ENCODE measurements around the gene LPCAT1. TPM values are rescaled to one million over a fixed set of nuclear protein-coding genes. Genes with fewer than 3 reads are reported as not detected.
A peak's percentile ranks its signal among the peaks of the same experiment; 100 is the strongest.
"Not testable (repeated sequence)": the region's sequence is repeated elsewhere in the genome, so short reads cannot be mapped to it uniquely, and the experiment has no call there.

The LPCAT1 gene
- total RNA-seq, 1 donor from 2014 or later, result 18.7 TPM

DNA sequence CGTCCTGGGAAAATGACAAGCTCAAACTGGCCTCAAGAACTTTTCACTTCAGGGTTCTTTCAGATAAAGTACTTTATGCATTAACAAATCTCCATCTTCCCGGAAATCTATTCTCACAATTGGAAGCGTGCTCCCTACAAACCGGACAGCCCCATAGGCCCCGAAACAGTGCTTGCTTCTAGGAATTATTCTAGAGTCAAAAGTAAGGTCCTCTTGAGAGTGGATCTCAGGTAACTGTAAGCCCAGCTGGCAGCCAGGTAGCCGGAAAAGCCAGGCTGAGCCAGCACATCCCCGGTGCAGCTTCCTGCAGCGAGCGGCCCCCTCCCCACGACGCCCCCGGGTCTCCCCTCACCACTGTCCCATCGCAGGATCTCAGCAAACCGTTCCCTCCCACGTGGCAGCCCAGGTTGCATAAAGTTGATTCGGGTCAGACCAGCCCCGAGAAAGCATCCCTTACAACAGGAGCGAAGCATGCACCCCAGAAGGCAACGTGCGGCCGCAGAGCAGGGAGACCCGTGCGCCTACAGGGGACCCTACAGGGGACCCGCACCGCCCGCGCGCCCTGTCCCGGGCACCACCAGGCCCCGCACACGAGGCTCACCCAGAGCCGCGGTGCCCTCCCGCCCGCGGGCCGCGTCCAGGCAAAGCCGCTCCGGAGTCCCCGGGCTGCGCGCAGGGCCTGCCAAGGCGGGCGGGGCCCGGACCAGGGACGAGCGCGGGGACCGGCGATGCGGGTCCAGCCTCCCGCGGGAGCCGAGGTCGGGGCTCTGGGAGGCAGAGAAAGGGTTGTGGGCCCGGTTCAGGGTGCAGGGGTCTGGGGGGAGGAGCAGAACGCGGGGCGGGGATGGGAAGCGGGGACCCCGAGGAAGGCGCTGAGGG, 920 bp downstream of the LPCAT1 start:
- peak in 1 of 2 donors; percentile 28 for DNase-seq (ENCODE audit: low read depth in 2 of 2)

DNA sequence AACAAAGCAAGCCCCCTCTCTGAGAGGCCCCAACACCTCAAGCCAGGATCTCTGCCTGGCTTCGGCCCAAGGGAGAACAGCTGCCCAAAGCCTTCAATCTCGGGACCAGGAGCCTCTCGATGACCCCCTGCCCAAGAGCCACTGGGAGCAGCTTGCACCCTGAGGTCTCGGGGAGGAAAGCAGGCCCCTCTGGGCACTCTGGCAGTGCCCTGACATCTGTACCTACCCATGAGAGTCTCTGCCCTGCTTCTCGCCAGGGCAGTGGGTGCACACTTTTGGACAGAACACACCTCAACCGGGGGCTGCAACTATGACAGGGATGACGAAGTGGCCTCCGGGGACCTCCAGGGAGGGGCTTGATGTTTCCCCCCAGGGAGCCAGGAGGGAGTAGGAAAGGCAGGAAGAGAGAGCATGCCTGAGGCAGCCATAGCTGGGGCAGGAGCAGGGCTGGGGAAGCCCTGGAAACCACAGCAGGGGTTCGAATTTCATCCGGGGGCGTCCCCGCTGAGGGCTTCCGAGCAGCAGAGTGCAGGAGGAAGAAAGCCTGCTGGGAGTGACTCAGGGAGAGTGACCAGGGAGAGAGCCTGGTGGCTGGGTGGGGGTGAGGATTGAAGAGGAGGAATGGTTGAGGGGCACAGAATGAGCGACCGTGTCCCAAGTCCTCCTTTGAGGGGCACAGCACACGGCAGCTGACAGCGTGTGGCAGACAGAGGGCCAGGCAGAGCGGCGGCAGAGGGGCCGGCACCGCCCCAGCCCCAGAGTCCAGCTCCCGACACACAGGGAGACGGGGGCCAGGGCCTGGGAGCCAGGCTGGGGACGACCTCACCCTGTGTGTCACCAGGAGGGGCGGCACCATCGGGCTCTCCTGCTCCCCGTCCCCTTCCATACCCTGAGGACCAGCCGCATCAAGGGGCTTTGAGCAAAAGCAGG, 1.8 kb downstream of the LPCAT1 start:
- DNase-seq (ENCODE audit: low read depth in 2 of 2), result no peak

DNA sequence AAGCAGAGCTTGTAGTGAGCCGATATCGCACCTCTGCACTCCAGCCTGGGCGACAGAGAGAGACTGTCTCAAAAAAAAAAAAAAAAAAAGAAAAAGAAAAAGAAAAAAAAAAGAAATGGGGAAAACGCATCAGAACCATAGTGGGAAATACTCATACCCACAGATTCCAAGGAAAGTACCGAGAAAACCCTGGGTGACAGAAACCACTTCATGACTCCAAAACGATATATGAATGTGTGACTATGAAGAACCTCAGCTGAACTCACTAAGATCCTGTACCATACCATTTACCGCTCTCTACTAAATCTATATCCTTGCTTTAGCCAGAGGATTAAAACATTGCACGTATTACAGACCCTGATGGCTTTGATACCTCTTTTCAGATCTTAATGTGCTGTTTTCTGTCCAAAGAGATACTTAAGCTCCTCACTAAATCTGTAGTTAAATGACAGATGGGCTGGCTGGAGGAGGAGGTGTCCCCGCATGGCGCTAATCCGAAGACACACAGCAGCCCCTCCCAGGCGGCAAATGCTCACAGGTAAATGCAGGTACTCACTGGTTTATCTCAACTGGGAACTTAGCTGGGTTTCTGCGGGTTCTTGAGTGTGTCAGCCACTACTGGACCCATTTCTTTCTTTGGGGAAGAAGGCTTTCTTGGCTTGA, 2.8 kb downstream of the LPCAT1 start:
- DNase-seq (ENCODE audit: low read depth in 2 of 2), result no peak

DNA sequence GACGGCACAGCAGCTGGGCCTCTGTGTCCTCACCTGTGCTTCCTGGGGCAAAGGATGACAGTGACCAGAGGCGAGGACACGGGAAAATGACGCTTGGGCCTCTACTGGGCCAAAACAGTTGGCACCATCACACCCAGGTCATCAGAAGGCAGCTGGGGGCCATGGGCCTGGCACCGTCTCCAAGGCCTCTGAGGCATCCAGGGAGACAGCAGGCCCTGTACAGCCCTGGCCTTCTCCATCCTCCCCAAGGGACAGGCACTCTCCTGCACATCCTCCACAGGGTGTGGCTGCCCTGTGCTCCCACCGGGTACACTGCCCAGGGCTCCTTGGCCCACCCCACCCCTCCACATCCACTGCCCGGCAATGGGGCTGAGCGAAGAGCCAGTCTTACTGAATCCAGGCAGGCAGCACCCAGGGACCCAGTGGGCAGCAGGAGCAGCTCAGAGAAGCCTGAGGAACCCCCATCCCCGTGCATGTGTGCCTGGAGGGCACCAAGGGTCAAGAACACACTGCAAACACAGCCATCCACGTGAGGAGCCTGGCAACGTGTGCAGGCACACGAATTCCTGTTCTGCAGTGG, 4.0 kb downstream of the LPCAT1 start:
- DNase-seq (ENCODE audit: low read depth in 2 of 2), result no peak

DNA sequence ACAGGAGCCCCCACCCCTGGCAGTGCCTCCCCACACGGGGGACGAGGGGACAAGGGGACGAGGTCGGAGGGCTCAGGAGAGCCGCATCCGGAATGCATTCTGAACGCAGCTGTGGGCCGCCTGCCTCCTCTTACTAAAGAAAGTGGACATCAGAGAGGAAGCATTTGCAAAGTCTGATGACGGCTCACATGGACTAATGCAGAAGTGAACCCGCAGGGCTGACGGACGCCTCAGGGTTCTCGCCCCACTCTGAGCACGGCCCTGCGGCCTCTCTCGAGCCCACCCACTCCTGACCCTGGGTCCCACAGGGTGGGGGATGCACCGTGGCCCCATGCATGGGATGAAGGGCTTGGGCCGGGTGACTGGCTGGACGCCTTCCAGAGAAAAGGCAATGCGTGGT, 5.9 kb downstream of the LPCAT1 start:
- DNase-seq (ENCODE audit: low read depth in 2 of 2), result no peak

DNA sequence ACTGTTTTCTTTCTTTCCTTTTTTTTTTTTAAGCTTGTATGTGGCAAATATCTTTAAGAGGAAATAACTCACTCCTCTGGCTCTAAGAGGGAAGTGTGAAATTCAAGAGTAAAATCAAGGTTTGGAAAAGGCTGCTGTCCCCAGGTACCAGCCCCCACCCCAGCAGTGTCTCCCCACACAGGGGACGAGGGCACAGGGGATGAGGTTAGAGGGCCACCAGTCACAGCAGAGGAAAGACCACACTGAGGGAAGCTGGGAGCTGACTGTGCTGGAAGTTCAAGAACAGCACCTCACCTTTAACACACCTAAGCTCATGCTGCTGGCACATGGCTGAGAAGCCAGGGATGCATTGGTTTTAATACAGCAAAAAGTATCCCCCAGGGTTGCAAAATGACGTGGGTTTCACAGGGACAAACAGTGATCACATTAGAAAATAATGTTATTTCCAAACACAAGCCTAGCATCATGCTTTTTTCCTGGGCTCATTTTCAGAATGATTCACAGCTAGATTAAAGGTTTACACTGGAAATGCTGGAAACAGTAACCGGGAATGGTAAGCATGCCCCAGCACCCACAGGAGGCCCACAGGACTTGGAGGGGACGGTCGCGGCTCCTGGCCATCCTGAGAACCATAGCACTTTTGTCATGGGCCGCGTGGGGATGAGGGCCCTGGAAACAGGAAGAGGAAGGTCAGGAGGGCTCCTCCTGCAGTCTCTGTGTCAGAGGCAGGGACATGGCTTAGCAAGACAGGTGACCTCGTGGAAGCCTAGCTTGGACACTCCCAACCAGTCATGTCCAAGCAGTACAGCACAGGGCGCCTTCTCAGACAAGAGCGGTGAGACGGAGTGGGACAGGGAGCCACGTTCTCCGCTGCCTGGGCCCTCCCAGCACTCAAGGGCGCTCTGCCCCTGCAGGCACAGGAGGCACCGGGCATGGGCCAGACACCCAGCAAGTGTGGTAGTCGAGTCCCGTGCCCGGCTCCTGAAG, 6.9 kb downstream of the LPCAT1 start:
- peak in 1 of 2 donors; percentile 5 for DNase-seq (ENCODE audit: low read depth in 2 of 2)

DNA sequence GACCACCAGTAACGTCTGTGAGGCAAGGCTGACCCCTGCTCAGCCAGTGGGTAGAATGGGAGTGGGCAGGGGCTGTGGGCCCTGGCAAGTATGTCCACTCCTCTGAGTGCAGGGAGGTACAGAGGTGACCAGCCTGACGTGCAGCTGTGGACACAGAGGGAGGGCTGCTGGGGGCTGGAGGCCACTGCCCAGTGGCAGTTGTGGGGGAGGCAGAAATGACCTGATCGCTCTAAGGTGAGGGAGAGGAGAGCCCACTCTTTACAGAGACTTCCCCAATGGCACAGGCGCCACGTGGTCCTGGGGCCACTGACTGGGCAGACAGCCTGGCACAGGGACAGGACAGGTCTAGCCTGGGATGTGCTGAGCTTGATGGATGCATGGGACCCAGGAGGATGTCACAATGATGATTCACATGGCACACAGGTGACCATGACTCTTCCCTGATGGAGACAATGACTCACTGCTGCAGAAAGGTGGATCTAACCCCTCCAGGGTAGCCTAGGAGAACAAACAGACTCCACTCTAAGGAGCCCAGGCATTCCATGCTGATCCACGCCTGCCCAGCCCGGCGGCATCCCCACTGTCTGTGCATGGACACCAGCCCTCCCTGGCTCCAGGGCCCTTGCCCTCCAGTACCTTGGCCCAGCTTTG, 7.7 kb downstream of the LPCAT1 start:
- DNase-seq (ENCODE audit: low read depth in 2 of 2), result no peak

DNA sequence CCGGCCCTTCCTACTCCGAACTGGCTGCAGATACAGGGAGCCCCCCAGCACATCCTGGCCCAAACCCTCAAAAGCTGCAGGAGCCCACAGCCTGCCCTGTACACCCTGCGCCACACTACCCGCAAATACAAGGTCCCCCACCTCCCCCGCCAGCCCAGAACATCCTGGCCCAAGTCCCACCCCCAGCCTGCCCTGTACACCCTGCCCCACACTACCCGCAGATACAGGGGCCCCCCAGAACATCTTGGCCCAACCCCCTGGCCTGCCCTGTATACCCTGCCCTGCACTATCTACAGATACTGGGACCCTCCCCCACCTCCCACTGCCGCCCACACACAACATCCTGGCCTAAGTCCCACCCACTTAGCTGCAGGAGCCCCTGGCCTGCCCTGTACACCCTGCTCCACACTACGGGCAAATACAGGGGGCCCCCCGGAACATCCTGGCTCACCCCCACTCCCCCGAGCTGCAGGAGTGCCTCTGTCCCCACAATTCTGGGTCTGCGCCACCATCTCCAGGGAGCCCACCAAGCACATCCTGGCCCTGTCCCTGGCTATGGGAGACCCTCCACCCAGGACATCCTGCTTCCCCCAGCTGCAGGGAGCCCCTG, 8.3 kb downstream of the LPCAT1 start:
- DNase-seq (ENCODE audit: low read depth in 2 of 2), result no peak

DNA sequence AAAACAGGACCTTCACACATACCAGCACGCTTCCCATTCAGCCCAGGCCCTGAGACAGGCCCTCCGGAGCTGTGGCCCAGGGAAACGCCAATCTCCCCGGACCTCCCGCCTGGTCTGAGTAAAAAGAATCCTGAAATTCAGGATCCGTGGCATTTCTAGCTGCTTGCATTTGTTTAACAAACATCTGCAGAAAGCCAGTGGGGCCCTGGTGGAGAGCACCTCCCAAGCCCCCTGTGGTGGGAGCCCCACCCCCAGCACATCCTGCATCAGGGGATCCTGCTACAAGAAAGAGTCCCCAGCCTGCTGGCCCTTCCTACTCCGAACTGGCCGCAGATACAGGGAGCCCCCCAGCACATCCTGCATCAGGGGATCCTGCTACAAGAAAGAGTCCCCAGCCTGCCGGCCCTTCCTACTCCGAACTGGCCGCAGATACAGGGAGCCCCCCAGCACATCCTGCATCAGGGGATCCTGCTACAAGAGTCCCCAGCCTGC, 8.9 kb downstream of the LPCAT1 start:
- not testable (repeated sequence) for DNase-seq (ENCODE audit: low read depth in 2 of 2)

DNA sequence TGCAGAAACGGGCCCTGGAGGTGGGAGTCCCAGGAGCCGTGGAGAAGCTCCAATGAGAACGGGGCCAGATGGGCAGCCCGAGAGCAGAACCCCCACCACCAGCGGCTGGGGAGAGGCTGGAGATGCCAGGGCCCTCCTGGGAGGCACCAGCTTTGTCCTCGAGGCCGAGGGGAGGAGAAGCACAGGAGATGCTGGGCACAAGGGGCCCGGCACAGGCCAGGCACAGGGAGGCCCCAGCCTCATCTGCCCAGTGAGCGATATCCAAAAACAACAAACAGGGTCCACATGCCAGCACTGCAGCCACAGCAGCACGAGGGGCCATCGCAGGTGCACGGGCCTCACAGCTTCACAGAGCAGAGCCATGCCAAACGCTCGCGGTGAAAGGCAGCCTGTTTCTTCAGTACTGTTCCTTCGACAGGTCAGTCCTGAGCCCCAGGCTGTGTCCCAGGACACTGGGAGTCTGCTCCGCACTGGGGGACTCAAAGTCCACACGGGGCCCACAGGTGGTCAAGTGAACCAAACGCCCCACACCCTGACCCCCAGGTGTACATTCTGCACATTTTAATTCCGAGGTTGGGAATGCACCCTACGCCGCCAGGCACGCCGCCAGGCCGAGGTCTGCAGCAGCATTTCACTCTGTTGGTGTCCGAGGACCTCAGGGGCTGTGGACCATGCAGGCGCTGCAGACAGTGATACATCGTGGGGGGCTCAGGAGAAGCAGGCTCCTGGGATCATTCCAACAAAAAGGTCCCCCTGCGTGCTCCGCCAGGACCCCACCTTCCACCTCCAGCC, 9.5 kb downstream of the LPCAT1 start:
- DNase-seq (ENCODE audit: low read depth in 2 of 2), result no peak

DNA sequence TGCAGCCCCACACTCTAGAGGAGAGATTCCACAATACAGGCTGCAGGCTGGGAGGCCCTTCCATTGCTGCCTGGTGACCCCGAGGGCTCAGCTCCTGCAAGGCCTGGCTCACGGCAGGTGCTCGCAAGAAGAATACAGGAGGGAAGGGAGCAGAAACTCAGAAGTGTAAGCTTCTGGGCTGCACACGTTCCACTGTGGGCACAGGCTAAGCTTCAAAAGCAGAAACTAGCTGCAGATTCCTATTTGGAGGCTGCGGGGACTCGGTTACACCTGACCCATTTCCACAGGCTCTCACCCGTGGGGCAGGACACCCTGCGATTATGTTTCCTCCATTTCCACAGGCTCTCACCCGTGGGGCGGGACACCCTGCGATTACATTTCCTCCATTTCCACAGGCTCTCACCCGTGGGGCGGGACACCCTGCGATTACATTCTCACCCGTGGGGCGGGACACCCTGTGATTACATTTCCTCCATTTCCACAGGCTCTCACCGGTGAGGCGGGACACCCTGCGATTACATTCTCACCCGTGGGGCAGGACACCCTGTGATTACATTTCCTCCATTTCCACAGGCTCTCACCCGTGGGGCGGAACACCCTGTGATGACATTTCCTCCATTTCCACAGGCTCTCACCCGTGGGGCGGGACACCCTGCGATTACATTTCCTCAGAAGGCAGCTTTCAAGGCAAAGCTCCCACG, 10.3 kb downstream of the LPCAT1 start:
- DNase-seq (ENCODE audit: low read depth in 2 of 2), result no peak

DNA sequence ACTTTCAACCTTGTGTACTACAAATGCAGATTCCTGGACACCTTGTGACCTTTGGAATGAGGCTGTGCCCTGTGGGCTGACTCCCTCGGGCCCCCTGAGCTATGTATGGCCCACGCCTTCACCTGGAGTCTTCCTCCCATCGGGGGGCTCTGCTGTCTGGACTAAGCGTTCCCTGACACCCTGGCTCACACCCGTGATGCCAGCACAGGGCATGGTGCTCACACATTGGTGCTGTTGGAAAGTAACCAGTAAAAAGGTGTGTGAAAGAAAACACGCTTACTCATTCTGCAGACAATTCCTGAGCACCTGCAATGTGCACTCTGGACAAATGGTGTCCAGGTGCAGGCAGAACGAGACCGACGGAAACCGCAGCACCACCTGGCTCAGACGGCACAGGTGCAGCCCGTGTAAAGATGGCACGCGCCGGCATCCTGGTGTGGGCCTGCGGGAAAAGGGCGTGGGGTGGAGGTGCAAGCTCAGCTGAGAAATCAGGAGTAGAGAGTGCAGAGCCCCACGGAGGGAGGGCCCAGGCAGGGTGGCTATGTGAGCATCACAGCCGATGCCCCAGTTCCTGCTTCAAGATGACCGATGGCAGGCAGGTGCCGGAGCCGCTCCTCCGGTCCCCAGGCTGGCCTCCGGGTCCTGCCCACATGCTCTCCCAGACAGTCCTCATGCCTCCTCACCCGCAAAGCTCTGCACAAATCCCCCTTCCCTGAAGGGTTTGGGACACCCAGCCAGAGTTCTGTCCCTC, 11.0 kb downstream of the LPCAT1 start:
- DNase-seq (ENCODE audit: low read depth in 2 of 2), result no peak

DNA sequence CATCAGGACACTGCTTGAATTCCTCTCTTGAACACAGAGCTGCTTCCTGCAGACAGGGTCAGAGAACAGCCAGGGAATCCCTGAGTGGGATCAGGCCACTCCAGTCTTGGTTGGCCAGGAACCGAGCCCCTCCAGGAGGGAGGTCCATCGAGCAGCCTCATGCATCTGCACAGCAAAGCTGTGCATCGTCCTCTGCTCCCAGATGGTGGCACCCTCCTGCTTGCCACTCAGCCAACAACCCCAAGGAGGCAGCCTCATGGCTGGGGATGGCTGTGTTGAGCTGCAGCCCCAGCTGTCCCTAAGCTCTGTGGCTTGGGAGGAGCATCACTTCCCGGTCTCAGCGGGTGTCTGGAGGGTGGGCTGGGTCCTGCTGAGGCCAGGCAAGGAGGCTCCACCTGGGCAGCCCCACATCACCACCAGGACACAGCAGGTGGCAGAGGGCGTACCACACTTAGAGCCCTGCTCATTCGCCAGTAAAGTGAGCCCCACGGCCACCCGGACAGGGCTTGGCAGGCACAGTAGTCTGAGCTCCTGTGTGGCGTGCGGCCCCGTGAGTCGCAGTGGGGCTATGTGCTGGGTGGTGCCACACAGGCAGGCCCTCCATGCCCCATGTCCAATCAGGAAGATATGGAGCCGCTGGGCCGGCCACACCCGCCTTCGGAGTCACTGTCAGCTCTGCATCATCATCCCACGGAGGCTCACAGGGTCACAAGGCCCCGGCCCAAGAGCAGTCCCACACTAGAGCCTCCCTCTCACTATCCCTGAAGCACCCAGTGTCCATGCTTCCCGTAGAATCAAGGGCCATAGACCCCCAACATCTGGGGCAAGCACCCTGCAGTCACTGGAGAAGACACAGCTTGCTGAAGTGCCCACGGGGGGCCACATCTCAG, 11.9 kb downstream of the LPCAT1 start:
- no peak for DNase-seq (ENCODE audit: low read depth in 2 of 2)

DNA sequence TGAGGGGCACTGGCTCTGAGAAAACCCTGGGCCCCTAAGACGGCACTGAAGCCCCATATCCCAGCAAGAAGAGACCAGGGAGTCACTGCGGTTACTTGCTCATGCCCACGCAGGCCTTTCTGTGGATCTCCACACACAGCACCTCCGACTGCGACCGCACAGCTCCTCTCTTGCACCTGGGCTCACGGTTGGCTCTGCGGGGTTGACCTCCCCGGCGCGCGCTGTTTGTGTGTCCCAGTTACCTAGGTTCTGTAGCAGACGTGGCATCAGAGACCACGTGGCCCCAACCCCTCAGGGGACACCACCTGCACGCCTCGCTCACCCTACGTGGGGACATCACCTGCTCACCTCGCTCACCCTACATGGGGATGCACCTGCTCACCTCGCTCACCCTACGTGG, 12.7 kb downstream of the LPCAT1 start:
- DNase-seq (ENCODE audit: low read depth in 2 of 2), result no peak

DNA sequence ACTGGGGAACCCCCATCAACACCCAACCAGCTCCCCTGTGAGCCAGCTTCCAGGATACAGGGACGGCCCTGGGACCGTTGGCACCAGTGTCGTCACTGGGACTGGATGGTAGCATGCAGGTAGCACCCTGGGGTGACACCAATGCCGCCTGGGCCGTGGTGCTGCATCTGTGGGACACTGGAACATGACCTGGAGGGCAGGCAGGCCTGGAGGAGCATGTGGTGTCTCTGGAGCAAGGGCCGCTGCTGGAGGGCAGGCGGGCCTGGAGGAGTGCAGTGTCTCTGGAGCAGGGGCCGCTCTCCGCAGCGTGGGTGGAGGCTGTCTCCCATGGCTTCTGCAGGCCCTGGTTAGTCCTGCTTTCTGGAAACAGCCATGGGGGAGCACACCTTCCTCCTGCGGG, 13.1 kb downstream of the LPCAT1 start:
- DNase-seq (ENCODE audit: low read depth in 2 of 2), result no peak

DNA sequence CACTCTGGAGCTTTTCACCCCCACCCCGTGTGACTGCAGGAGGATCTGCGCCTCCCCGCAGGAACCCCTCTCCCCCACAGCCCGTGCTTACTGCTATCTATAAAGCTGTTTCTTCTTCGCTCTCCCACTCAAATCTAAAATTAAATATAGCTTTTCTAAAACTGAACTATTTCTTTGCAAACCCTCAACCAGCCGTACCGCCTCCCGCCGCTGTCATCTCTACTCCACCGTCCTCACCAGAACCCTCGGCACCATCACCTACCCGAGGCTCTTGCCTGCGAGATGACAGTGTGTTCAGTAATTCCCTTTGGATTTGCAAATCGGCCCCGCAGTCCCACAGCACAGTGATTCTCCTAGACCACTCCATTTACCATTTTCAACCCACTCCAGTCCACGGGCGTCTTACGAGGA, 13.6 kb downstream of the LPCAT1 start:
- no peak for DNase-seq (ENCODE audit: low read depth in 2 of 2)

Measured in dermis microvascular lymphatic vessel endothelial cell (primary cell).